ENCODE measurements around the gene ACCS.

Gene ACCS

GRCh38 chr11:44095506-44096359, 29.7 kb downstream of the ACCS start, which contains the start of gene EXT2:
Gene EXT2 (plus strand): TSS chr11:44095678. CDS start chr11:44107713, 12,035 bp downstream.
- no peak within 1 kb of the TSS for H4K8ac ChIP-seq (ENCODE audit: low read depth, low read length)
- no peak within 1 kb of the TSS for H3K27ac ChIP-seq (ENCODE audit: low read depth, low read length)
- H3K9ac ChIP-seq (ENCODE audit: low read length): peak within 1 kb of the TSS; percentile 85
- H2BK15ac ChIP-seq (replicated peaks; ENCODE audit: low read depth): no peak within 1 kb of the TSS
- peak within 1 kb of the TSS; percentile 96 for H3K56ac ChIP-seq (ENCODE audit: low read length)
- peak within 1 kb of the TSS; percentile 8 for H3K4me2 ChIP-seq (ENCODE audit: low read length)
- H3K23ac ChIP-seq (ENCODE audit: low read length): peak within 1 kb of the TSS; percentile 83
- H3K79me2 ChIP-seq (ENCODE audit: control insufficient read depth, insufficient read depth, low read length): no peaks in the 10 kb centered on the region
- H3K18ac ChIP-seq (ENCODE audit: low read length): peak within 1 kb of the TSS; percentile 3
- H4K5ac ChIP-seq (ENCODE audit: low read length): no peak within 1 kb of the TSS
- DNase-seq: peak; percentile 81
- no peak within 1 kb of the TSS for H2BK5ac ChIP-seq (ENCODE audit: low read length)
- H3K27me3 ChIP-seq (ENCODE audit: insufficient read depth, low read length, poor library complexity): no peaks in the 10 kb centered on the region
- H3K79me1 ChIP-seq (ENCODE audit: low read length): peaks cover 7% of the 10 kb centered on the region
- H2BK120ac ChIP-seq (ENCODE audit: low read depth, low read length): no peak within 1 kb of the TSS
- H3K4me1 ChIP-seq (ENCODE audit: control insufficient read depth, low read depth, low read length): no peaks in the 10 kb centered on the region
- H3K36me3 ChIP-seq (ENCODE audit: control insufficient read depth, insufficient read depth, low read length): no peaks in the 10 kb centered on the region
- H3K4me3 ChIP-seq (ENCODE audit: low read length): peak within 1 kb of the TSS; percentile 77
- no CpG with 5 or more reads among the region's 83 CpGs for WGBS (ENCODE audit: extremely low coverage, insufficient coverage, low lambda C conversion rate)
- H2AK5ac ChIP-seq (ENCODE audit: low read length): no peak within 1 kb of the TSS
- no peak within 1 kb of the TSS for H3K4ac ChIP-seq (ENCODE audit: low read depth, low read length)

- Histone ChIP-seq H3K36me3 (ENCODE audit: control insufficient read depth, insufficient read depth, low read length) (no peaks in the 10 kb centered on the region), H3K4ac (ENCODE audit: low read depth, low read length) (no peak overlapping the region), H3K79me1 (ENCODE audit: low read length) (peaks cover 7% of the 10 kb centered on the region), H3K27ac (ENCODE audit: low read depth, low read length) (no peak overlapping the region), H3K56ac (ENCODE audit: low read length) (peak overlapping the region; percentile 96), H3K4me1 (ENCODE audit: control insufficient read depth, low read depth, low read length) (no peaks in the 10 kb centered on the region), H3K4me3 (ENCODE audit: low read length) (peak overlapping the region; percentile 77), H2BK5ac (ENCODE audit: low read length) (no peak overlapping the region), H3K79me2 (ENCODE audit: control insufficient read depth, insufficient read depth, low read length) (no peaks in the 10 kb centered on the region), H2BK15ac (replicated peaks; ENCODE audit: low read depth) (no peak overlapping the region), H4K5ac (ENCODE audit: low read length) (no peak overlapping the region), H2BK120ac (ENCODE audit: low read depth, low read length) (no peak overlapping the region), H2AK5ac (ENCODE audit: low read length) (no peak overlapping the region), H3K23ac (ENCODE audit: low read length) (peak overlapping the region; percentile 83), H3K4me2 (ENCODE audit: low read length) (peak overlapping the region; percentile 8), H3K27me3 (ENCODE audit: insufficient read depth, low read length, poor library complexity) (no peaks in the 10 kb centered on the region), H3K9ac (ENCODE audit: low read length) (peak overlapping the region; percentile 85), H3K18ac (ENCODE audit: low read length) (no peak overlapping the region), H4K8ac (ENCODE audit: low read depth, low read length) (no peak overlapping the region)
- no peak for DNase-seq
- WGBS (ENCODE audit: extremely low coverage, insufficient coverage, low lambda C conversion rate): no CpG with 5 or more reads among the region's 18 CpGs
These were observed 30.5 kb downstream of the ACCS start for GRCh38 chr11:44096360-44097185.

- H3K36me3 ChIP-seq (ENCODE audit: control insufficient read depth, insufficient read depth, low read length): no peaks in the 10 kb centered on the region
- no peak overlapping the region for H4K5ac ChIP-seq (ENCODE audit: low read length)
- H3K79me2 ChIP-seq (ENCODE audit: control insufficient read depth, insufficient read depth, low read length): no peaks in the 10 kb centered on the region
- H2BK120ac ChIP-seq (ENCODE audit: low read depth, low read length): no peak overlapping the region
- no CpG with 5 or more reads among the region's 2 CpGs for WGBS (ENCODE audit: extremely low coverage, insufficient coverage, low lambda C conversion rate)
- H3K4me1 ChIP-seq (ENCODE audit: control insufficient read depth, low read depth, low read length): no peaks in the 10 kb centered on the region
- H4K8ac ChIP-seq (ENCODE audit: low read depth, low read length): no peak overlapping the region
- H3K23ac ChIP-seq (ENCODE audit: low read length): no peak overlapping the region
- no peak overlapping the region for H3K9ac ChIP-seq (ENCODE audit: low read length)
- H3K56ac ChIP-seq (ENCODE audit: low read length): no peak overlapping the region
- no peak overlapping the region for H3K4me3 ChIP-seq (ENCODE audit: low read length)
- peaks cover 7% of the 10 kb centered on the region for H3K79me1 ChIP-seq (ENCODE audit: low read length)
- H3K4ac ChIP-seq (ENCODE audit: low read depth, low read length): no peak overlapping the region
- H2AK5ac ChIP-seq (ENCODE audit: low read length): no peak overlapping the region
- H3K27me3 ChIP-seq (ENCODE audit: insufficient read depth, low read length, poor library complexity): no peaks in the 10 kb centered on the region
- no peak overlapping the region for H2BK5ac ChIP-seq (ENCODE audit: low read length)
- H3K18ac ChIP-seq (ENCODE audit: low read length): no peak overlapping the region
- H3K4me2 ChIP-seq (ENCODE audit: low read length): no peak overlapping the region
- no peak overlapping the region for H3K27ac ChIP-seq (ENCODE audit: low read depth, low read length)
- no peak overlapping the region for H2BK15ac ChIP-seq (replicated peaks; ENCODE audit: low read depth)
- DNase-seq: no peak
These were observed 31.8 kb downstream of the ACCS start for GRCh38 chr11:44097821-44098220.

- H4K5ac ChIP-seq (ENCODE audit: low read length): no peak overlapping the region
- no peak overlapping the region for H3K23ac ChIP-seq (ENCODE audit: low read length)
- H4K8ac ChIP-seq (ENCODE audit: low read depth, low read length): no peak overlapping the region
- DNase-seq: no peak
- H3K27ac ChIP-seq (ENCODE audit: low read depth, low read length): no peak overlapping the region
- no peaks in the 10 kb centered on the region for H3K4me1 ChIP-seq (ENCODE audit: control insufficient read depth, low read depth, low read length)
- H3K4ac ChIP-seq (ENCODE audit: low read depth, low read length): no peak overlapping the region
- H3K9ac ChIP-seq (ENCODE audit: low read length): no peak overlapping the region
- H3K56ac ChIP-seq (ENCODE audit: low read length): no peak overlapping the region
- no peak overlapping the region for H2BK15ac ChIP-seq (replicated peaks; ENCODE audit: low read depth)
- H2BK120ac ChIP-seq (ENCODE audit: low read depth, low read length): no peak overlapping the region
- H3K79me1 ChIP-seq (ENCODE audit: low read length): peaks cover 7% of the 10 kb centered on the region
- H3K36me3 ChIP-seq (ENCODE audit: control insufficient read depth, insufficient read depth, low read length): no peaks in the 10 kb centered on the region
- H3K79me2 ChIP-seq (ENCODE audit: control insufficient read depth, insufficient read depth, low read length): no peaks in the 10 kb centered on the region
- no peak overlapping the region for H3K4me2 ChIP-seq (ENCODE audit: low read length)
- no peaks in the 10 kb centered on the region for H3K27me3 ChIP-seq (ENCODE audit: insufficient read depth, low read length, poor library complexity)
- H2AK5ac ChIP-seq (ENCODE audit: low read length): no peak overlapping the region
- no peak overlapping the region for H2BK5ac ChIP-seq (ENCODE audit: low read length)
- H3K18ac ChIP-seq (ENCODE audit: low read length): no peak overlapping the region
- no CpG with 5 or more reads among the region's 2 CpGs for WGBS (ENCODE audit: extremely low coverage, insufficient coverage, low lambda C conversion rate)
- no peak overlapping the region for H3K4me3 ChIP-seq (ENCODE audit: low read length)
These were observed 35.0 kb downstream of the ACCS start for GRCh38 chr11:44101098-44101497.

- H3K36me3 ChIP-seq (ENCODE audit: control insufficient read depth, insufficient read depth, low read length): no peaks in the 10 kb centered on the region
- no peak overlapping the region for H2BK15ac ChIP-seq (replicated peaks; ENCODE audit: low read depth)
- H3K27me3 ChIP-seq (ENCODE audit: insufficient read depth, low read length, poor library complexity): no peaks in the 10 kb centered on the region
- H3K27ac ChIP-seq (ENCODE audit: low read depth, low read length): no peak overlapping the region
- DNase-seq: peak; percentile 71
- H3K4me1 ChIP-seq (ENCODE audit: control insufficient read depth, low read depth, low read length): no peaks in the 10 kb centered on the region
- H4K8ac ChIP-seq (ENCODE audit: low read depth, low read length): no peak overlapping the region
- H3K4me3 ChIP-seq (ENCODE audit: low read length): no peak overlapping the region
- no peak overlapping the region for H4K5ac ChIP-seq (ENCODE audit: low read length)
- no CpG with 5 or more reads among the region's 5 CpGs for WGBS (ENCODE audit: extremely low coverage, insufficient coverage, low lambda C conversion rate)
- no peak overlapping the region for H2BK5ac ChIP-seq (ENCODE audit: low read length)
- H3K23ac ChIP-seq (ENCODE audit: low read length): no peak overlapping the region
- H2BK120ac ChIP-seq (ENCODE audit: low read depth, low read length): no peak overlapping the region
- H3K79me1 ChIP-seq (ENCODE audit: low read length): peaks cover 6% of the 10 kb centered on the region
- no peak overlapping the region for H3K4ac ChIP-seq (ENCODE audit: low read depth, low read length)
- H3K79me2 ChIP-seq (ENCODE audit: control insufficient read depth, insufficient read depth, low read length): no peaks in the 10 kb centered on the region
- no peak overlapping the region for H3K9ac ChIP-seq (ENCODE audit: low read length)
- H3K4me2 ChIP-seq (ENCODE audit: low read length): no peak overlapping the region
- H2AK5ac ChIP-seq (ENCODE audit: low read length): no peak overlapping the region
- H3K18ac ChIP-seq (ENCODE audit: low read length): no peak overlapping the region
- H3K56ac ChIP-seq (ENCODE audit: low read length): no peak overlapping the region
These were observed 38.6 kb downstream of the ACCS start for GRCh38 chr11:44104481-44105294.

All from mesendoderm (in vitro differentiated cells).